GM19468 (cell line): ENCODE measurements around the gene NUBP2.
"Not testable (repeated sequence)": the region's sequence is repeated elsewhere in the genome, so short reads cannot be mapped to it uniquely, and the experiment has no call there.

Source experiments
- ATAC-seq: cut with Tn5 transposase; IDR thresholded peaks from one replicate; pipeline ENCODE4 v1.9.1; 2021; ENCODE audit warnings: mild to moderate bottlenecking, moderate library complexity, moderate number of reproducible peaks; ENCODE audit not compliant: unreplicated experiment; ENCODE audit errors: extremely low read depth

NUBP2 gene

DNA sequence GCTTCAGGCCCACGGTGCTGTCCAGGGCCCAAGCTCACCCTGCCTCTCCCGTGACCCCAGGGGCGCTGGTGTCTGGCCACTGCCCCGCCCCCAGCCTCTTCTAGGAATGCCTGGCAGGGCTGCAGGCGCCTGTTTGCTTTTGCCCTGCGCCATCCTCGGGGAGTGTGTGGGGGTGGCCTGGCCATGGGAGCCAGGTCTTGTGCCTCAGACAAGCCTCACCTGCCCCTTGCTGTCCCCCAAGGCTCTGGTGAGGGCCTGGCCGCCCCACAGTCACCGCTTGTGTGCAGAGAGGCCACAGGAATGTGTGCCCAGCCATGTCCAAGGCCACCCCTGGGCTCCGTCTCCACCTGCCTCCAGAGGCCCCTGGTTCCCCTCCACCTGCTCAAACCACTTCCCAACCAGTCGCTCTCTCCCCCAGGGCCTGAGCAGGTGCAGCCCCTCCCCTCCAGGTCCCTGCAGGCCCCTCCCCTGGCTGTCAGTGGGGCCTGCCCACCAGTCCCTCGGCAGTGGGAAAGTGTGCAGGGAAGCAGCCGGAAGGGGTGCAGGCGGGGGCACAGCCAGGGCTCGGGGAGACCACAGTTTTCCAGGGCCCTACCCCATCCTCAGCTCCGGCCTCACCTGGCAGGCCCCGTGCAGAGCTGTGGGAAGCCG lies 11.6 kb downstream of the NUBP2 start:
- ATAC-seq, result no peak

DNA sequence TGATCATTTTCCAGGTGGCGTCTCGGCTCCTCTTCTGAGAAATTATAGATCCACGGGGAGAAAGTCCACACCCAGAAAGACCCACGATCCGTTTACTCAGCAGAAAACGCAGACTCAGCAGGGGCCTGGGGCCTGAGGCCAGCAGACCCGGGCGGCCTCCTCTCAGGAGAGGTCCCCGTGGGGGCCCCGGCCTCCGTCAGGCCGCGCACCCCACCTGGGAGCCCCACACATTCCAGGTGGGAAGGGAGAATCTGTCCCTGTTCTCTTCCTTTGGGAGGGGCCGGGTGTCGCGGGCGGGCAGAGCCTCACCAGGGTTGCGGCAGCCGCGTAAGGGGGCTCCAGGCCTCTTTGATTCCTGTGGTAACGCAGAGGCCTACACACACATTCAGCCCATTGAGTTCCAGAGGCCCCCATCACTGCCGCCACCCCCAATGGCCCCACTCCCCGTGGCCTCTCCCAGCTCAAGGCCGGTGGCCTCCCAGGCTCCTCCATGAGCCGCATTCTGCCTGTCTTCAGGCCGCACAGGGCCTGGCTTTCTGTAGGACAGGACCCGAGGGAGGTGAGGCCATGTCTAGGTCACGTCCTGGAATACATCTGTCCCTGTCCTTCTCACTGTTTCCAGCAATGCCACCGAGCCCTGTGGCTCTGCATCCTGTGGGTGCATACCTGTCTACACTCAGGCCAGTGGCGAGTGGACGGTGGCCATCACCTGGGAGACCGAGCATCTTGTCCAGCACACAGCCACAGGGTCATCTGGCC lies 12.3 kb downstream of the NUBP2 start:
- no peak for ATAC-seq

DNA sequence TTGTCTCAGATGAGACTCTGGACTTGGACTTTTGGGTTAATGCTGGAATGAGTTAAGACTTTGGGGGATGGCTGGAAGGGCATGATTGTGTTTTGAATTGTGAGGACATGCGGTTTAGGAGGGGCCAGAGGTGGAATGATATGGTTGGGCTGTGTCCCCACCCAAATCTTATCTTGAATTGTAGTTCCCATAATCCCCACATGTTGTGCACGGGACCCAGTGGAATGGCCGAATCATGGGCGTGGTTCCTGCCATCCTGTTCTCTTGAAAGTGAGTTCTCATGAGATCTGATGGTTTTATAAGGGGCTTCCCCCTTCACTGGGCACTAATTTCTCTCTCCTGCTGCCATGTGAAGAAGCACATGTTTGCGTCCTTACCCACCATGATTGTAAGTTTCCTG lies 16.5 kb downstream of the NUBP2 start:
- not testable (repeated sequence) for ATAC-seq

DNA sequence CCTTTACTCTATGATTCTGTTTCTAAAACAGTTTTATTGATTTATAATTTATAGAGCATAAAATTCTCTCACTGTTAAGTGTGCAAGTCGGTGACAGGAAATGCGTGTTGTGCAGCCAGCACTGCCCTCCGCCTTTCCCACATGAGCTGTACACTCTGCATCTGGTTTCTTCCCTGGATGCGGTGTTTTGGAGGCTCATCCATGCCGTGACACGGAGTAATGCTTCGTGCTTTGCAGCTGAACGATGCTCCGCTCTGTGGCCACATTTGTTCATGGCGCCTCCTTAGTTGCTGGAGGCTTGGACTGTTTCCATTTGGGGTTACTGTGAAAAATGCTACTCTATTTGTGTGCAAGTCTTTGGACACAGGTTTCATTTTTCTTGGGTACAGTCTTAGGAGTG lies 17.9 kb downstream of the NUBP2 start:
- ATAC-seq, result no peak

DNA sequence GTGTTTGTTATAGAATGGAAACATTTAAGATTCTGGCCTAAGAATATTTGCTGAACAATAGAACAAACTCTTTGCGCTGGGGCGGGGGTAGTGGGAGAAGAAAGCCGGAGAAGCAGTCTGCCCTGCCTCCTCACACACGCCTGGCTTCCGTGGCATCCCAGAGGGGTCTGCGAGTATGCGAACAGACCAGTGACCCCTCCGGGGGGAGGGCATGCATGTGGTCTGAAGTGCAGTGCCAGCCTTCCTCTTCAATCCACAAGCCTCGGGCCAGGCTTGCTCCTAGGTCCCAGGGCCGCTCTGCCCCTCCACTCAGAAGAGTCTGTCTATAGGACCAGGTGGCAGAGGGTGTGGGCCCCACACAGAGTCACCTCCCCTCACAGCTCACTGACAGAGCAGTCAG lies 24.9 kb downstream of the NUBP2 start:
- no peak for ATAC-seq

DNA sequence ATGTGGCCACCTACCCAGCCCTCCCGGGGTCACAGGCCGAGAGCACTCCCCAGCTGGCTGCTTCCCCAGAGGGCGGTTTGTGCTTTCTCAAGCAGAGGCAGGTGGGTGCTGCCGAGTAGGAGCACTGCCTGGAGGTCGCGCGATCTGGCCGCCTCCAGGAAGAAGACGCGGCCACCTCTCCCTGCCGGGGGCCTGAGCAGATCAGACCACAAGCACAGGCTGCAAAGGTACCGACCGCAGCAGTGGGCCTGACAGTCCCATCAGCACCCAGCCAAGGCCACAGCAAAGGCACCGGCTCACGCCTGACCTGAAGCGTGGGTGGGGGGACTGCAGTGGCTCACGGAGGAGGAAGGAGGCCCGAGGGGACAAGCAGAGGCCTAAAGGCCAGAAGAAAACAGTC lies 25.9 kb downstream of the NUBP2 start:
- no peak for ATAC-seq

DNA sequence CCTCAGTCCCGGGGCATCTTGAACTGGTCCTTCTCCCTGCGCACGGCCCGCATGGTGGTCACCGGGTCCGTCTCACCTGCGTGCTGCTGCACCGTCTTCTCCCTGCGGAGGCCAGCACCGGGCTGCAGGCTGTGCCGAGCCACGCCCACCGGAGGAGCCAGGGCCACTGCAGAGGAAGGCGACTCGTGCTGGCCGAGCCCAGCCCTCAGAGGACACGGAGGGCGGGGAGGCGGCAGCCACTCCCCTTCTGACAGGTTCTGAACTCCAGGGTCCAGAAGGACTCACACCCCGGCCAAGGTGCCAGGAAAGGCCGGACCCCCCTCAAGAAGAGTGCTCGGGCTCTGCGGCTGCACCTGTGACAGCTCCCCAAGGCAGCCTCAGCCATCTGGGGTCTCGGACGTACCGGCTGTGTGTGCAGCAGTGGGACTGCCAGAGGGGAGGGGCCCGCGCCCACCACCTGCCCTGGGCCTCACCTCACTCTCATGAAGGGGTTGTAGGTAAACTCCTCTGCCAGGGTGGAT lies 26.6 kb downstream of the NUBP2 start:
- no peak for ATAC-seq

DNA sequence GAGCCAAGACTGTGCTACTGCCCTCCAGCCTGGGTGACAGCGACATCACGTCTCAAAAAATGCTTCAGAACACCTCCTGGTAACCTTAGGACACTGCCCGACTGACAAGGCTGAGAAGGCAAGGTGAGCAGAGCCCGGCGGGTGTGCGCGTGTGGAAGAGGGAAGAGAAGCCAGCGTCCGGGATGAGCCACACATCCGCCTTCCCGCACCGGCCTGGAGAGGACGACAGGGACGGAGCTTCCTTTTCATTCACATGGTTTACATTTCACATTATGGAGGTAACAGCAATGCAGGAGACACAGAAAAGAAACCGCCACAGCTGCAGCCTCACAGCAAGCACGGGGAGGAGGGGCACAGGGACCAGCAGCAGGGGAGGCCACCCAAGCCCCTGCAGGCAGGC lies 27.3 kb downstream of the NUBP2 start:
- ATAC-seq, result no peak

DNA sequence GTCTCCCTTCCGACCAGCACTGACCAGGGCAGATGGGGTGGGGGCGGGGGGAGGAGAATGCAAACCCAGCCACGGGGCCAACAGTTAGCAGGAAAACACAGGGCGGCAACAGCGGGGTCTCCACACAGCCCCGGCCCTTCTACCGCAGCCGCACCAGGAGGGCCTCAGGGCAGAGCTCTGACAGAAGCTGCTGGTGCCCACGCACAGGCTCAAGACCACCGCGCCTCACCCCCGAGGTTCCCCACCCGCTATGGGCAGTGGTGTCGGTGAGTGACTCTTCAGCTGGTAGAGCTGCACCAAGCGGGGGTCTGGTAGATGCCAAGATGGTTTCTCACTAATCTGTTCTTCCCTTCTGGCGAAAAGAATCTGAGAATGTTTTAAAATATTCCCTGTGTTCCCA lies 27.8 kb downstream of the NUBP2 start:
- ATAC-seq, result no peak

DNA sequence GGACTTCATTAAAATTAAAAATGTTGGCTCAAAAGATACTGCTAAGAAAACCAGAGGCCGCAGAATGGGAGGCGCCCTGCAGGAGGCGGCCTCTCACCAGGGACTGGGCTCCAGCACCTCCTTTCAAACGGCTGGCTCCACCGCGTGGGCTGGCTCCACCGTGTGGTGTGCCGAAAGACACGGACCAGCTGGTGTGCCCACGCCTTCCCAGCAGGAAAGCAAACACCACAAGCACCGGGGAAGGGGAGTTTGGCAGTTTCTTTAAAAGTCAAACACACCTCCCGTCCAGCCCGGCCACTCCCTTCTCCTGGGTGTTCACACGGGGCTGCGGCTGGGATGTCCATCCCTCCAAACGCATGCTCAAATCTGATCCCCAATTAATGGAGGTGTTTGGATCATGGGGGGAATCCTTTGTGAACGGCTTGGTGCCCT lies 30.0 kb downstream of the NUBP2 start:
- ATAC-seq, result no peak

DNA sequence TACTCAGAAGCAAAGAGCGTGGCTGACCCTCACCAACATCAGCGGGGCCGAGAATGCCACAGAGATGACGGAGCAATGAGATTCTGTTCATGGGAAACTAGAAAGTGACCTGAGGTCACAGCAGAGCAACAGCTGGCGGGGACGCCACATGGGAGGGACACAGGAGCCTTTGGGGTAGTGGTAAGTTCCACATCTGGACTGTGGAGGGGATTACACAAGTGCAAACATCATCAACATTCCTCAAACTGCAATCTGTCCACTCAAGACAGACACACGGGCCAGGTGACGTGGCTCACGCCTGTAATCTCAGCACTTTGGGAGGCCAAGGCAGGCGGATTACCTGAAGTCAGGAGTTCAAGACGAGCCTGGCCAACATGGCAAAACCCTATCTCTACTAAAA lies 32.7 kb downstream of the NUBP2 start:
- ATAC-seq, result no peak

DNA sequence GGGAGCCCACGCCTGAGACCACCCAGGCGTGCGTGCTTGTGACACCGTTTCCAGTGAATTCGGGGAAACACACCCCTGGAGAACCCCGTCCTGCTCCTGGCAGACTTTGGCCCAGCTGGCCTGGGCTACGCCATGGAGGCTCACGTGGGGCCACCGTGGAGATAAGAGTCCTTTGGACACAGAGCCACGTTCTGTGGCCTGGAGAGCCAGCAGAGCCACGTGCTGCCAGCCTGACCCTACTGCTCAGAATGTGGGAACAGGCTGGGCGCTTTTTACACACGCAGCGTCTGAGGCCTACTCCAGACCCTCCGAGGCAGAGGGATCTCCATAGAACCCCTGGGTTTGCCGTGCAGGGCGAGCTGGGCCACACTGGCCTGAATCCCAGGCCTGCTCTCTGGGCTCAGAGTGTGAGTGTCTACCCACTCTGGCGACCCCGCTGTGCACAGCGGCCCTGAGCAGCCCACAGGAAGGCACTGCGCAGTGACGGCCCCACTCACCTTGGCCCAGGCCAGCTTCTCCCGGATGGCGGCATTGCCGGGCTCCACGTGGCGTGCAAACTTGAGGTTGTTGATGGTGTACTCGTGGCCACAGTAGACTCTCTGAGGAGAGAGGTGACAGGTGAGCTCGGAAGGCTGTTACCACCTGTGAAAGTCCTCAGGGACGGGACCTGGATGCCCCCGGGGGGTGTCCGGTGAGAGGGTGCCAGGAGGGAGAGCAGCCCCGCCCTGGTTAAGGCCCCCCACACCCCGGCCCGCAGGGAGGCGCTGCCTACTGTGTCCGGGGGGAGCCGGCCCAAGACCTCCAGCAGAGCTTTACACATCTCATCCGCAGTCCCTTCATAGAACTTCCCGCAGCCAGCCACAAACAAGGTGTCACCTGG lies 33.9 kb downstream of the NUBP2 start:
- no peak for ATAC-seq

DNA sequence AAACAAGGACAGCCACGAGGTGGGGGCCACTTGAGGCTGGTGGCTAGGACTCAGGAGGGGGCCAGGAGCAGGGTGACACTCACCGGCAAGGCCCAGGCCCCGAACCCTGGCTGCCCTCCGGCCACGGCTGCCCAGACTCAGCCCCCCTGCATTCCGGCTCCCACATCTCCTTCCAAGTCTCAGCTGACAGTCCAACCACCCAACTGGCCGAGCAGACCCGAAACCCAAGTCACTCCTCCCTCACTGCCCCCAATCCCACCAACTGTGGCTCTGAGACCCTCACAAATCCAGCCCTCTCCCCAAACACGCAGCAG lies 34.5 kb downstream of the NUBP2 start:
- ATAC-seq, result no peak

DNA sequence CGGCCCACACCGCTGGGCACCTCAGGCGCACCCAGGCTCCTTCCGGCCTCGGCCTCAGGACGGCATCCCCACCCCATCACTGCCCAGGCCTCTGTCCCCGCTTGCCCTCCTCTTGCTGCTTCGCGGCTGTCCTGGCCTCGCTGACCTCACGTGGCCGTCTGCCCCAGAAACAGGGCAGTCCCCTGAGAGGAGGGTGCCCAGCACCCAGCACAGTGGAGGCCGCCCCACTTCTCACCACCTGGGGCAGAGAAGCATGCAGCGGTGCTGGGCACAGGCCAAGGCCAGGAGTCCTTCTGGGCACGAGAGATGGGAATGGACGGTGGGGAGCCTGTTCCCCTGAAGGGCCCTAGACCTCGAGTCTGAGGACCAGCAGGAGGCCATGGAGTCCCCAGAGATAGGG lies 35.0 kb downstream of the NUBP2 start:
- ATAC-seq, result no peak

DNA sequence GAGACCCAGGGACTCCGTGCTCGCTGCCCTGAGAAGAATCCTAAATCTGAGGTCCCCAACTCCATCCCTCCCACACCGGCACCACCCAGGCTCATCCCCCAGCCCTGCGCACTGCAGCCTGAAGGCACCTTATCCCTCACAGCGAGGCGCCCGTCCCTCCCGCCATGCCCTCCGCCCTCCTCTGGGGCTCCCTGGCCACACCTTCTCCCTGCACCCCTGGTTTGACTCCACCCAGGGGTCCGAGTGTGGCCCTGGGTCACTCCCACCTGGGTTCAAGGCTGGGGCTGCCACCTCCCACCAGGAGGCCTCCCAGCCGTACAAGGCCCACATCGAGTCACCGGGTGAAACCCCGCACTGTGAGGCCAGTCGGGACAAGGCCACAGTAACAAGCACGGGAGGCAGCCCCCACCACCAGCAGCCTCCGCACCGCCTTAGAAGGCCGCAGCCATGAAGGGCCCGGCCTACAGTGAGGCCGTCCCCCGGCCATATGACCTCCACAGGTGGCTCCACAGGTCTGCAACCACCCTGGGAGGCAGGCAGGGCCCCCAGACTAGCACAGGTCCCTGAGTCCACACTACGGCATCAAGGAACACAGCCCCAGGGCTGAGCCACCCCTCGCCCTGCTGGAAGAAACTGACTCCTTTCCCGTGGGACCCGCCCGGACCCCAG lies 35.6 kb downstream of the NUBP2 start:
- ATAC-seq, result no peak

DNA sequence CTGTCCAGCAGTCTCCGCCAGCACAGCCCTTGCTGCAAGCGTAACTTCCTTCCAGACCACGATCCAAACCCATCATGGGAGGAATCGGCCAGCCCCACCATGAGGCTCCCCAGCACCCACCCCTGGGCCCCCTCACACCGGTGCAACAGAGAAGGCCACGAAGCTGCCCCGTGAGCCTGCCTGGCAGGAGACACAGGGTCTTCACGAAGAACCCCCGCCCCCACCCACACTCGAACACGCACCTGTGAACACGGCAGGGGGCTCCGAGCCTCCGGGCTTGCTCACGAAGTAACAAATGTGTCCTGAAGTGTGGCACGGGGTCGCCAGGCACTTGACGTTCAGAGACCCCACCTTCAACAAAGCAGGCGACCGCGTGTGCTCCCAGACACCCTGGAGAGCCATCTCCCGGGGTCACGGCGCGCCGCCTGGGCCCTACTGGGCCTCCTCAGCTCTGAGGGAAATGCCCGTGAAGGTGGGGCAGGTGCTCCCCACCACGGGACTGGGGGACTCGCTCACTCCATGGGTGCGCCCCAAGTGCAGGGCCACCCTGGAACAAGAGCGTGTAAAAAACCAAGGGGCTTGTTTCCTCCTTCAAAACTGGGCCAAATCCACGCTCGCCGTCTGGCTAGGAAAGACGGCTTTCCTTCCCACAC lies 36.2 kb downstream of the NUBP2 start:
- ATAC-seq, result no peak

DNA sequence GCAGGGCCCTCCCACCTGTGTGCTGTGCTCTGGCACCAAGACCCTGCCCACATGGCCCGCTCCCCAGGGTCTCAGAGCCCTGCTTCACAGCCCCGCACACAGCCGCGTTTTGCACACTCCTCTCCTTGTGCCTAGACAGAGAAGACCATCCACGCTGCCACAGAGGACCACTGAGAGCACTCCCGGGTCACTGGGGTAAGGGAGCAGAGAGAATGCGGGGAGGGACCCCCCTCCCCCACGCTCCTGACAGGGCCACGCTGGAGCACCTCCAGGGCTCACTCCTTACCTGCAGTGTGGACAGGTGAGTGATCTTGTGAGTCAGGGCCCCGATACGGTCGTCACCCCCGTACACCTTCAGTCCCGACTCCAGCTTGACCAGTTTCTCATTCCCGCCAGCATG lies 36.9 kb downstream of the NUBP2 start:
- ATAC-seq, result no peak

DNA sequence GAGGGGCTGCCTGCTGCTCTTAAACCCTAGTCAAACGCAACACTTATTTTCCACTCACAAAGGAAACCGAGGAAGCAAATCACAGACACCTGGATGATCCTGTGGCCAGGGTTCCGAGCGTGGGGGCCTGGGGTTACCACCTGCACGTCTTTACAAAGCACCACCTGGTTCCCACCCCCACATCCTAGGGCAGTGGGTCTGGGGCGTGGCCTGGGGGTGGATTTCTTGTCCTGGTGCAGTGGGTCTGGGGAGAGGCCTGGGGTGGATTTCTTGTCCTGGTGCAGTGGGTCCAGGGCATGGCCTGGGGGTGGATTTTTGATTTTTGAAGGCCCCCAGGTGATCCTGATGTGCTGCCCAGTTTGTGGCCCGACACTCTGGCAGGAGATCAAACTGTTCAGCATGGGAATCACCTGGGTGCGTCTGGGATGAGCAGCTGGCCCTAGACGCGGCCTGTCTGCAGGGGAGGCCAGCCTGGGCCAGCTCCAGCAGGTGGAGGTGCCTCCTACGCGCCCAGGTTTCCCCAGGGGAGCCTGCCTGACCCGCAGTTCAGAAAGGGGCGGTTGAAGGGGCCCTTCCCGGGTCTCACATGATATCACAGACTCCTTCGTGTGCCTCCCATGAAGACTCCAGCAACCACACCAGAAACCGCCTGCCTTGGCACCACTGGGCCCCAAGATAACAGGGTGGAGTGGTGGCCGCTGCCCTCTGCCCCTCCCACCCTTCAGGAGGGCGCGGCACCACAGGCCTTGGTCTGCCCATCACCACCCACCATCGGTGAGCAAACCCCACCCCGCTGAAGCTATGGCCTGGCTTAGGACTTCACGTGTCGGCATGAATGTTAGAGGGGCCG lies 37.6 kb downstream of the NUBP2 start:
- ATAC-seq, result no peak

DNA sequence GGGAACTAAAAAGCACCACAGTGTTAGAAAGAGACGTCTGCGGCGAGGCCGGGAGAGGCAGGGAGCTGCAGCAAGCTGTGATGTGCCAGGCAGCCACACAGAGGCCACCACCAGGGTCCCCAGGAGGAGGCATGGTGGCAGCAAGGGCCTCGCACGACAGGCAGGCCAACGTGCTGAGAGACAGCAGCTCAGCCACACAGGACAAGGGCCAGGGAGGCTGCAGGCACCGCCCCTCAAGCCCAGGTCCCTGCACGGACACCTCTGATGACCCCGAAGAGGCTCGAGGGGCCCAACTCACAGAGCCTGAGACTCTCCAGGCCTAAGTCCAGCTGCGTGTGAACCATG lies 38.2 kb downstream of the NUBP2 start:
- ATAC-seq, result no peak
